Vagina (tissue), 2 donors: ENCODE results near the gene SLC66A2.

Experiments
- CTCF ChIP-seq, 3 experiments: fragments of 450-650 bp in 2 of 3; fragments of 200-600 bp in 1 of 3; sonication (generic) in 1 of 3; IDR thresholded peaks; one replicate each; pipeline ENCODE4 v1.5.1; 2017 to 2019; ENCODE audit warnings: antibody characterized with exemption in 3 of 3, mild to moderate bottlenecking in 2 of 3, moderate library complexity in 2 of 3
- POLR2A ChIP-seq, 2 donors: fragments of 450-650 bp; IDR thresholded peaks; one replicate each; pipeline ENCODE4 v1.6.1; 2017; ENCODE audit warnings: antibody characterized with exemption in 2 of 2, mild to moderate bottlenecking in 2 of 2, moderate library complexity in 2 of 2

- no peak for TF ChIP-seq CTCF (IDR thresholded peaks at IDR 0.05)
- TF ChIP-seq POLR2A (IDR thresholded peaks at IDR 0.05), result no peak
These were observed 66.3 kb downstream of the SLC66A2 start for GRCh38 chr18:79884963-79885728.
